Karpas-422 (cell line): ENCODE data around the gene MARF1. TPM values are rescaled to one million over a fixed set of nuclear protein-coding genes. Genes with fewer than 3 reads are reported as not detected.
"Not testable (repeated sequence)": the region's sequence is repeated elsewhere in the genome, so short reads cannot be mapped to it uniquely, and the experiment has no call there.

Experiments
- DNase-seq: peaks from one replicate; pipeline ENCODE4 v3.0.0-alpha.2; 2015
- H2AFZ ChIP-seq: fragments of 200-600 bp; sonication (generic); 2 replicates; pipeline ENCODE4 v1.6.1; 2014; ENCODE audit warnings: antibody characterized with exemption, low read length, mixed read lengths
- H3K27ac ChIP-seq: fragments of 200-600 bp; sonication (generic); 2 replicates; pipeline ENCODE4 v1.5.1; 2014; ENCODE audit warnings: mild to moderate bottlenecking, low read length, moderate library complexity
- H3K27me3 ChIP-seq: fragments of 200-600 bp; sonication (generic); 2 replicates; pipeline ENCODE4 v1.6.1; 2014; ENCODE audit warnings: low read length, mixed read lengths
- H3K36me3 ChIP-seq: fragments of 200-600 bp; sonication (generic); 2 replicates; pipeline ENCODE4 v1.6.1; 2014; ENCODE audit warnings: low read length, mixed read lengths; ENCODE audit not compliant: insufficient read depth
- H3K4me1 ChIP-seq: fragments of 200-600 bp; sonication (generic); 2 replicates; pipeline ENCODE4 v1.6.1; 2014; ENCODE audit warnings: mild to moderate bottlenecking, low read length, mixed read lengths
- H3K4me2 ChIP-seq: fragments of 200-600 bp; sonication (generic); 2 replicates; pipeline ENCODE4 v1.6.1; 2014; ENCODE audit warnings: low read length, low read depth, mild to moderate bottlenecking; ENCODE audit not compliant: poor library complexity, severe bottlenecking
- H3K4me3 ChIP-seq: fragments of 200-600 bp; sonication (generic); 2 replicates; pipeline ENCODE4 v1.5.1; 2014; ENCODE audit warnings: mild to moderate bottlenecking, antibody characterized with exemption, low read length, mixed read lengths
- H3K79me2 ChIP-seq: fragments of 200-600 bp; sonication (generic); 2 replicates; pipeline ENCODE4 v1.6.1; 2014; ENCODE audit warnings: mild to moderate bottlenecking, low read length, mixed read lengths
- H3K9ac ChIP-seq: fragments of 200-600 bp; sonication (generic); 2 replicates; pipeline ENCODE4 v1.6.0; 2014; ENCODE audit warnings: low read length
- H3K9me2 ChIP-seq: fragments of 200-600 bp; sonication (generic), shearing (Covaris generic); replicated peaks from 2 replicates; pipeline ENCODE4 v1.6.0; 2014; ENCODE audit warnings: mild to moderate bottlenecking, low read length, moderate library complexity; ENCODE audit not compliant: insufficient read depth
- H3K9me3 ChIP-seq: fragments of 300-700, 200-600 bp; sonication (generic); 2 replicates; pipeline ENCODE4 v1.6.1; 2014; ENCODE audit warnings: low read length, mixed read lengths
- H4K20me1 ChIP-seq: fragments of 200-600 bp; sonication (generic); 2 replicates; pipeline ENCODE4 v1.6.1; 2014; ENCODE audit warnings: mild to moderate bottlenecking, antibody characterized with exemption, low read length, low read depth; ENCODE audit not compliant: insufficient read depth
- total RNA-seq: library from RNA; depleted of rRNA; stranded (reverse); fragments of >200 nt; shearing (Covaris generic); gene quantifications from 2 replicates; pipeline ENCODE4 v1.2.3, GENCODE V29; 2014; ENCODE audit warnings: low replicate concordance

Gene MARF1
- total RNA-seq, 1 experiment from 2014 or later: 73.1 TPM

DNA sequence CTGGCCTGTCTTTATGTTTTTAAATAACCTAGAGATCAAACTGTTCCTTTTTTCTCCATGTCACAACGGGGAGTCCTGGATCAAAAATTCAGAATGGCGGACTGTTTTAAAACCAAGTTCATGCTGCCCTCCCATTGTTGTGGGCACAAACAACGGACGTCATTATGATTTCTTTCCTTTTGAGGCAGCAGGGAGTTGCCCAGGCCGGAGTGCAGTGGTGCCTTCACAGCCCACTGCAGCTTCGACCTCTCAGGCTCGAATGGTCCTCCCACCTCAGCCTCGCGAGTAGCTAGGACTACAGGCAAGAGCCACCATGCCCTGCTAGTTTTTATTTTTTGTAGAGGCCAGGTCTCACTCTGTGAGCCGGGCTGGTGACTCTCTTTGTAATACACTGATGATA is 33.6 kb upstream of the MARF1 start:
- Histone ChIP-seq H3K4me3 (no peak overlapping the region), H3K9me3 (no peaks in the 10 kb centered on the region), H3K4me1 (no peaks in the 10 kb centered on the region), H3K27me3 (no peaks in the 10 kb centered on the region), H3K36me3 (peaks cover 9% of the 10 kb centered on the region; the same call in 1 of the 2 replicates), H4K20me1 (no peaks in the 10 kb centered on the region), H3K27ac (no peak overlapping the region), H3K9me2 (no peaks in the 10 kb centered on the region), H3K4me2 (no peak overlapping the region), H2AFZ (no peak overlapping the region), H3K79me2 (peaks cover 15% of the 10 kb centered on the region), H3K9ac (no peak overlapping the region)
- DNase-seq: no peak

GRCh38 chr16:15674571-15674970 is 31.6 kb upstream of the MARF1 start:
- Histone ChIP-seq H3K9me2 (no peaks in the 10 kb centered on the region), H4K20me1 (no peaks in the 10 kb centered on the region), H3K9ac (no peak overlapping the region), H3K79me2 (0 out of 2 replicates have a peak, but pooled peaks cover 6% of the 10 kb centered on the region), H3K27me3 (no peaks in the 10 kb centered on the region), H3K27ac (no peak overlapping the region), H3K36me3 (peaks cover 6% of the 10 kb centered on the region; the same call in 1 of the 2 replicates), H2AFZ (no peak overlapping the region), H3K4me1 (no peaks in the 10 kb centered on the region), H3K4me3 (no peak overlapping the region), H3K9me3 (no peaks in the 10 kb centered on the region), H3K4me2 (no peak overlapping the region)
- no peak for DNase-seq

GRCh38 chr16:15672514-15673167 is 29.7 kb upstream of the MARF1 start:
- Histone ChIP-seq H3K27ac (no peak overlapping the region), H3K4me1 (no peaks in the 10 kb centered on the region), H3K4me3 (no peak overlapping the region), H3K27me3 (no peaks in the 10 kb centered on the region), H3K36me3 (peaks cover 3% of the 10 kb centered on the region; the same call in 1 of the 2 replicates), H3K9me3 (no peaks in the 10 kb centered on the region), H3K79me2 (0 out of 2 replicates have a peak, but pooled peaks cover 6% of the 10 kb centered on the region), H3K9ac (no peak overlapping the region), H4K20me1 (no peaks in the 10 kb centered on the region), H3K4me2 (no peak overlapping the region), H2AFZ (no peak overlapping the region), H3K9me2 (no peaks in the 10 kb centered on the region)
- no peak for DNase-seq

DNA sequence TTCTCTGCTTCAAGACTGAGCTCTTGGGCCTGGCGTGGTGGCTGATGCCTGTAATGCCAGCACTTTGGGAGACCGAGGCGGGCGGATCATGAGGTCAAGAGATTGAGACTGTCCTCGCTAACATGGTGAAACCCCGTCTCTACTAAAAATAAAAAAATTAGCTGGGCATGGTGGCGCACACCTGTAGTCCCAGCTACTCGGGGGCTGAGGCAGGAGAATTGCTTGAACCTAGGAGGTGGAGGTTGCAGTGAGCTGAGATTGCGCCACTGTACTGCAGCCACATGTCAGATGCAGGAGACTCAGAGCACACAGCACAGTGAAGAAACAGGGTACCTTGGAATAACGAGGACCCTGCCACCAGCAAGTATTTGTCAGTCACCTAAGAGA is 29.2 kb upstream of the MARF1 start:
- not testable (repeated sequence) for H3K9me3 ChIP-seq, H3K36me3 ChIP-seq, H3K27me3 ChIP-seq, H2AFZ ChIP-seq, H3K79me2 ChIP-seq, H3K4me3 ChIP-seq, H3K9ac ChIP-seq, H4K20me1 ChIP-seq, H3K4me1 ChIP-seq, H3K27ac ChIP-seq, H3K9me2 ChIP-seq, H3K4me2 ChIP-seq, DNase-seq

DNA sequence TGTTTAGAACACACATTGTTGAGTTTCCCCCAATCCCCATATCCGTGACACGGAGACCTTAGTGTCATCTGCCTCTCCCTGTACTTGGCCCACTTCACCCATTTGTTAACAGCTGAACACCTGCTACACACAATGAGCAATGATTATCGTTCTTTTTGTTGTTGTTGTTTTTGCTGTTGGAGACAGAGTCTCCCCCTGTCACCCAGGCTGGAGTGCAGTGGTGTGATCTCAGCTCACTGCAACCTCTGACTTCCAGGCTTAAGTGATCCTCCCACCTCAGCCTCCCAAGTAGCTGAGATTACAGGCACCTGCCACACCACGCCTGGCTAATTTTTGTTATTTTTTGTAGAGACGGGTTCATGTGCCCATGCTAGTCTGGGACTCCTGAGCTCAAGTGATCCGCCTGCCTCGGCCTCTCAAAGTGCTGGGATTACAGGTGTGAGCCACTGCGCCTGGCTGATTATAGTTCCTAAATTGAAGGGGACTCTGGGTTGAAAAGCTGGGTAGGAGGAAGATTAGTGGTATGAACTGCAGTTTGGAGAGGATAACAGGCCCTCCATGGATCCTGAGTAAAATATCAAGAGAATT is 28.7 kb upstream of the MARF1 start:
- Histone ChIP-seq H3K36me3 (peaks cover 6% of the 10 kb centered on the region; the same call in 1 of the 2 replicates), H3K4me2 (no peak overlapping the region), H3K27ac (no peak overlapping the region)

DNA sequence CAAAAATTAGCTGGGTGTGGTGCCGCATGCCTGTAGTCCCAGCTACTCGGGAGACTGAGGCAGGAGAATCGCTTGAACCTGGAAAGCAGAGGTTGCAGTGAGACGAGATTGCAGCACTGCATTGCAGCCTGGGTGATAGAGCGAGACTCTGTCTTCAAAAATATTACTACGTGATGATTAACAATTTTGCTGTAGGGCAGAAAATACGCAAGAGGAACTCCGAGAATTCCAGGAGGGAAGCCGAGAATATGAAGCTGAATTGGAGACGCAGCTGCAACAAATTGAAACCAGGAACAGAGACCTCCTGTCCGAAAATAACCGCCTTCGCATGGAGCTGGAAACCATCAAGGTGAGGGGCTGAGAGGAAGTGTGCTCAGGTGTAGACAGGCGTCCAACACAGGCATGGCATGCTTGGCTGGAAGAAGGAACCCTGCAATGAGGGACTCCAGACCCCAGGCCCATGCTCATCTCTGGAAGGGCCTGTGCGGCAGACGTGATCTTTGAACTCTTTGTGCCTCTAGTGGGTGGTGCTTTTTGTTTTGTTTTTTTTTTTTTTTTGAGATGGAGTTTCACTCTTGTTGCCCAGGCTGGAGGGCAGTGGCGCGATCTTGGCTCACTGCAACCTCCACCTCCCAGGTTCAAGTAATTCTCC is 24.3 kb upstream of the MARF1 start:
- no peaks in the 10 kb centered on the region for H3K4me1 ChIP-seq
- no peak overlapping the region for H2AFZ ChIP-seq
- no peaks in the 10 kb centered on the region for H3K9me2 ChIP-seq
- H4K20me1 ChIP-seq: no peaks in the 10 kb centered on the region
- no peak overlapping the region for H3K4me3 ChIP-seq
- no peaks in the 10 kb centered on the region for H3K9me3 ChIP-seq
- H3K27ac ChIP-seq: no peak overlapping the region
- no peaks in the 10 kb centered on the region for H3K27me3 ChIP-seq
- H3K4me2 ChIP-seq: no peak overlapping the region
- DNase-seq: no peak
- H3K79me2 ChIP-seq: peaks cover 9% of the 10 kb centered on the region
- H3K9ac ChIP-seq: no peak overlapping the region
- H3K36me3 ChIP-seq: peaks cover 15% of the 10 kb centered on the region; the same call in 1 of the 2 replicates

More for the DNA sequence above, 28.7 kb upstream of the MARF1 start:
- H3K9me3 ChIP-seq: no peaks in the 10 kb centered on the region
- no peaks in the 10 kb centered on the region for H3K9me2 ChIP-seq
- no peak for DNase-seq
- no peaks in the 10 kb centered on the region for H3K4me1 ChIP-seq
- H4K20me1 ChIP-seq: no peaks in the 10 kb centered on the region
- H3K79me2 ChIP-seq: 0 out of 2 replicates have a peak, but pooled peaks cover 6% of the 10 kb centered on the region
- no peak overlapping the region for H2AFZ ChIP-seq
- no peaks in the 10 kb centered on the region for H3K27me3 ChIP-seq
- H3K9ac ChIP-seq: no peak overlapping the region
- no peak overlapping the region for H3K4me3 ChIP-seq

GRCh38 chr16:15665107-15665506 is 22.2 kb upstream of the MARF1 start:
- Histone ChIP-seq H3K27ac (no peak overlapping the region), H3K4me2 (no peak overlapping the region), H2AFZ (no peak overlapping the region), H4K20me1 (no peaks in the 10 kb centered on the region), H3K4me1 (no peaks in the 10 kb centered on the region), H3K9me2 (no peaks in the 10 kb centered on the region), H3K9me3 (no peaks in the 10 kb centered on the region), H3K27me3 (no peaks in the 10 kb centered on the region), H3K4me3 (no peak overlapping the region), H3K9ac (no peak overlapping the region), H3K36me3 (peaks cover 15% of the 10 kb centered on the region; the same call in 1 of the 2 replicates), H3K79me2 (peaks cover 29% of the 10 kb centered on the region)
- no peak for DNase-seq

GRCh38 chr16:15660203-15660601 is 17.2 kb upstream of the MARF1 start:
- peaks cover 10% of the 10 kb centered on the region for H3K4me1 ChIP-seq
- peaks cover 66% of the 10 kb centered on the region for H3K79me2 ChIP-seq
- H3K27ac ChIP-seq: no peak overlapping the region
- no peaks in the 10 kb centered on the region for H3K9me2 ChIP-seq
- no peak overlapping the region for H2AFZ ChIP-seq
- H3K9ac ChIP-seq: no peak overlapping the region
- H3K36me3 ChIP-seq: peaks cover 7% of the 10 kb centered on the region; the same call in 1 of the 2 replicates
- no peak for DNase-seq
- H4K20me1 ChIP-seq: 0 out of 2 replicates have a peak, but pooled peaks cover 4% of the 10 kb centered on the region
- H3K4me2 ChIP-seq: no peak overlapping the region
- no peaks in the 10 kb centered on the region for H3K9me3 ChIP-seq
- H3K27me3 ChIP-seq: no peaks in the 10 kb centered on the region
- H3K4me3 ChIP-seq: no peak overlapping the region
